ENCODE measurements around the gene GALR3.

The GALR3 gene

GRCh38 chr22:37775785-37776638, 47.2 kb upstream of the GALR3 start (continued):
- TF ChIP-seq ISL1 (CRISPR knock-in tag; IDR thresholded peaks at IDR 0.05) (no peak), ZNF70 (CRISPR knock-in tag; IDR thresholded peaks at IDR 0.05) (no peak), ZC3H10 (CRISPR knock-in tag; IDR thresholded peaks at IDR 0.05) (no peak)

GRCh38 chr22:37776639-37777005, 46.6 kb upstream of the GALR3 start:
- ATAC-seq: no peak
- no peak for TF ChIP-seq CSDC2 (CRISPR knock-in tag; IDR thresholded peaks at IDR 0.05)

GRCh38 chr22:37777122-37777687, 46.0 kb upstream of the GALR3 start:
- ATAC-seq: no peak
- TF ChIP-seq ESRRG (CRISPR knock-in tag; IDR thresholded peaks at IDR 0.05) (no peak), ARNTL (CRISPR knock-in tag; IDR thresholded peaks at IDR 0.05; ENCODE audit: borderline replicate concordance, low read depth) (no peak), CSRNP3 (CRISPR knock-in tag; IDR thresholded peaks at IDR 0.05) (no peak), ZC3H10 (CRISPR knock-in tag; IDR thresholded peaks at IDR 0.05) (no peak), POU6F1 (CRISPR knock-in tag; IDR thresholded peaks at IDR 0.05; ENCODE audit: borderline replicate concordance, low read depth) (no peak)

GRCh38 chr22:37778370-37779009, 44.7 kb upstream of the GALR3 start:
- no peak for ATAC-seq
- TF ChIP-seq CSRNP3 (CRISPR knock-in tag; IDR thresholded peaks at IDR 0.05) (no peak), TSHZ2 (CRISPR knock-in tag; IDR thresholded peaks at IDR 0.05) (no peak)

- ATAC-seq: peak; percentile 38
- TF ChIP-seq OSR1 (CRISPR knock-in tag; IDR thresholded peaks at IDR 0.05): no peak
- no peak for TF ChIP-seq ZNF565 (CRISPR knock-in tag; conservative IDR thresholded peaks at IDR 0.05; ENCODE audit: low read depth)
- no peak for TF ChIP-seq TCF4 (CRISPR knock-in tag; IDR thresholded peaks at IDR 0.05; ENCODE audit: borderline replicate concordance)
- no peak for TF ChIP-seq PPARA (CRISPR knock-in tag; IDR thresholded peaks at IDR 0.05; ENCODE audit: borderline replicate concordance)
- TF ChIP-seq TOX (CRISPR knock-in tag; IDR thresholded peaks at IDR 0.05; ENCODE audit: borderline replicate concordance): no peak
- TF ChIP-seq RARB (CRISPR knock-in tag; IDR thresholded peaks at IDR 0.05): no peak
- TF ChIP-seq ESRRG (CRISPR knock-in tag; IDR thresholded peaks at IDR 0.05): no peak
- TF ChIP-seq PATZ1 (CRISPR knock-in tag; IDR thresholded peaks at IDR 0.05; ENCODE audit: borderline replicate concordance): no peak
- TF ChIP-seq CSDC2 (CRISPR knock-in tag; IDR thresholded peaks at IDR 0.05): no peak
- no peak for TF ChIP-seq SNAI2 (CRISPR knock-in tag; IDR thresholded peaks at IDR 0.05)
- TF ChIP-seq BACH2 (CRISPR knock-in tag; IDR thresholded peaks at IDR 0.05; ENCODE audit: borderline replicate concordance): no peak
- no peak for TF ChIP-seq CSRNP3 (CRISPR knock-in tag; IDR thresholded peaks at IDR 0.05)
These were observed 41.6 kb upstream of the GALR3 start for GRCh38 chr22:37781434-37782059.
